Measurements from ENCODE around the gene PABPN1.

The PABPN1 gene

DNA sequence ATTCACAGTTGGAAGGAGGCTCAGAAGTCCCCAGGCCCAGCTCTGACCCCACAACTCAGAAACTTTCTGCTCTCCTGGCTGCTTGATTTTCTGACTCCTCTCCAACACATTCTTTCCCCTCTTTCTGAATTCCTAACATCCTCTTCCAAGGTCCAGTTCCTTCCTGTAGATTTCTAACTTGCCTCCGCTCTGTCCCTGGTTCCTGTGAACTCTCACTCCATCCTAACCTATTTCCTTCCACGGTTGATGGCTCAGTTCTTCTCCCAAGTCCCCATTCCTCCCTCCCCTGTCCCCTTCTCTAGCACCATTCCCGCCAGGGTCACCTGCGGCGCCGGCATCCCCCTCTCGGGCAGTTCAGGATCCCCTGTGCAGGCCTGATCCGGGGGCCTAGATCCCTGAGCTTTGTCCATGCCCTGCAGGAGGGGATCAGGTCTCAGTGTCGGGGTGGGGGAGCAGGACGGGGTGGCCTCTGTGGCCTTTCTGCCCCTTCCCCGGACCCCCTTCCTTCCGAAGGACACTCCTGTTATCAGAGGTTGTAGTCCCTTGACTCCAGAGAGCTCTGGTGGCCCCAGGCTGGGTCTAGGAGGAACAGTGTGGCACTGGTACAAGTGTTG lies 37.4 kb downstream of the PABPN1 start:
- ATAC-seq (ENCODE audit: low read depth) (no peak), DNase-seq (ENCODE audit: low spot score) (peak; percentile 64)
- no peak overlapping the region for H3K4me3 ChIP-seq (ENCODE audit: severe bottlenecking)
- TF ChIP-seq, protein P1, sequence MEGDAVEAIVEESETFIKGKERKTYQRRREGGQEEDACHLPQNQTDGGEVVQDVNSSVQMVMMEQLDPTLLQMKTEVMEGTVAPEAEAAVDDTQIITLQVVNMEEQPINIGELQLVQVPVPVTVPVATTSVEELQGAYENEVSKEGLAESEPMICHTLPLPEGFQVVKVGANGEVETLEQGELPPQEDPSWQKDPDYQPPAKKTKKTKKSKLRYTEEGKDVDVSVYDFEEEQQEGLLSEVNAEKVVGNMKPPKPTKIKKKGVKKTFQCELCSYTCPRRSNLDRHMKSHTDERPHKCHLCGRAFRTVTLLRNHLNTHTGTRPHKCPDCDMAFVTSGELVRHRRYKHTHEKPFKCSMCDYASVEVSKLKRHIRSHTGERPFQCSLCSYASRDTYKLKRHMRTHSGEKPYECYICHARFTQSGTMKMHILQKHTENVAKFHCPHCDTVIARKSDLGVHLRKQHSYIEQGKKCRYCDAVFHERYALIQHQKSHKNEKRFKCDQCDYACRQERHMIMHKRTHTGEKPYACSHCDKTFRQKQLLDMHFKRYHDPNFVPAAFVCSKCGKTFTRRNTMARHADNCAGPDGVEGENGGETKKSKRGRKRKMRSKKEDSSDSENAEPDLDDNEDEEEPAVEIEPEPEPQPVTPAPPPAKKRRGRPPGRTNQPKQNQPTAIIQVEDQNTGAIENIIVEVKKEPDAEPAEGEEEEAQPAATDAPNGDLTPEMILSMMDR (IDR thresholded peaks at IDR 0.05; ENCODE audit: poor library complexity, severe bottlenecking): no peak
- no peaks in the 10 kb centered on the region for H3K27me3 ChIP-seq (ENCODE audit: insufficient read depth, poor library complexity, severe bottlenecking)
- no peaks in the 10 kb centered on the region; the same call in 1 of the 2 replicates for H3K36me3 ChIP-seq (ENCODE audit: low read depth)
- H3K9me3 ChIP-seq (ENCODE audit: severe bottlenecking): no peaks in the 10 kb centered on the region
- no peak overlapping the region for H3K27ac ChIP-seq (ENCODE audit: poor library complexity, severe bottlenecking)
- no peaks in the 10 kb centered on the region for H3K4me1 ChIP-seq (ENCODE audit: insufficient read depth, poor library complexity, severe bottlenecking)

DNA sequence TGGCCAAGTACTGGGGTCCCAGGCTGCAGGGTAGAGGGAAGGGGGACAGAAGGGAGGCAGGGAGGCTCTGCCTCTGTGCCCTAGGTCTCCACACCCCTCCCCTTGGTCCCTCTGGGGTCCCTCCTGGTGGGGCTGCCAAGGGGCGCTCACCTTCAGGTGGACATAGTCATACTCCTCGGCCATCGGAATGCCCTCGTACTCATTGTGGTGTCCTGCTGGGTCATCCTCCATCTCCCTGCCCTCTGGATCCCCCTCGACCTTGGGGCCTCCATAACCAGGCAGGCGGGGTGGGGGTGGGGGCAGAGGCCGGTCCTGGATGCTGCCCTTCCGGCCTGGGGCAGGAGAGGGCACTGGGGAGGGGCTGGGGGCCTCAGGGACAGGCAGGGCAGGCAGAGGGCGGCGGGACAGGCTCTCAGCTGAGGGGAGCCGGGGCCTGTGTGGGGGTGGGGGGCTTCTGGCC lies 37.9 kb downstream of the PABPN1 start:
- Histone ChIP-seq H3K27ac (ENCODE audit: poor library complexity, severe bottlenecking) (no peak overlapping the region), H3K36me3 (ENCODE audit: low read depth) (no peaks in the 10 kb centered on the region; the same call in 1 of the 2 replicates), H3K27me3 (ENCODE audit: insufficient read depth, poor library complexity, severe bottlenecking) (no peaks in the 10 kb centered on the region), H3K4me1 (ENCODE audit: insufficient read depth, poor library complexity, severe bottlenecking) (no peaks in the 10 kb centered on the region), H3K9me3 (ENCODE audit: severe bottlenecking) (no peaks in the 10 kb centered on the region), H3K4me3 (ENCODE audit: severe bottlenecking) (no peak overlapping the region)
- TF ChIP-seq, protein P1 (IDR thresholded peaks at IDR 0.05; ENCODE audit: poor library complexity, severe bottlenecking): no peak
- peak; percentile 44 for DNase-seq (ENCODE audit: low spot score)
- ATAC-seq (ENCODE audit: low read depth): no peak

- Histone ChIP-seq H3K4me1 (ENCODE audit: insufficient read depth, poor library complexity, severe bottlenecking) (no peaks in the 10 kb centered on the region), H3K27ac (ENCODE audit: poor library complexity, severe bottlenecking) (no peak overlapping the region), H3K36me3 (ENCODE audit: low read depth) (no peaks in the 10 kb centered on the region; the same call in 1 of the 2 replicates), H3K4me3 (ENCODE audit: severe bottlenecking) (no peak overlapping the region), H3K27me3 (ENCODE audit: insufficient read depth, poor library complexity, severe bottlenecking) (no peaks in the 10 kb centered on the region), H3K9me3 (ENCODE audit: severe bottlenecking) (no peaks in the 10 kb centered on the region)
- ATAC-seq (ENCODE audit: low read depth) (no peak), DNase-seq (ENCODE audit: low spot score) (peak; percentile 54)
- TF ChIP-seq, protein P1 (IDR thresholded peaks at IDR 0.05; ENCODE audit: poor library complexity, severe bottlenecking): no peak
Measured at GRCh38 chr14:23359722-23360447, 38.6 kb downstream of the PABPN1 start.

- DNase-seq (ENCODE audit: low spot score) (peak; percentile 73), ATAC-seq (ENCODE audit: low read depth) (no peak)
- no peak overlapping the region for H3K4me3 ChIP-seq (ENCODE audit: severe bottlenecking)
- H3K27me3 ChIP-seq (ENCODE audit: insufficient read depth, poor library complexity, severe bottlenecking): no peaks in the 10 kb centered on the region
- H3K9me3 ChIP-seq (ENCODE audit: severe bottlenecking): no peaks in the 10 kb centered on the region
- no peaks in the 10 kb centered on the region for H3K4me1 ChIP-seq (ENCODE audit: insufficient read depth, poor library complexity, severe bottlenecking)
- no peaks in the 10 kb centered on the region; the same call in 1 of the 2 replicates for H3K36me3 ChIP-seq (ENCODE audit: low read depth)
- TF ChIP-seq, protein P1 (IDR thresholded peaks at IDR 0.05; ENCODE audit: poor library complexity, severe bottlenecking): no peak
- H3K27ac ChIP-seq (ENCODE audit: poor library complexity, severe bottlenecking): no peak overlapping the region
Measured at GRCh38 chr14:23360496-23360895, 39.2 kb downstream of the PABPN1 start.

- TF ChIP-seq, protein P1 (IDR thresholded peaks at IDR 0.05; ENCODE audit: poor library complexity, severe bottlenecking): no peak
- Histone ChIP-seq H3K9me3 (ENCODE audit: severe bottlenecking) (no peaks in the 10 kb centered on the region), H3K27ac (ENCODE audit: poor library complexity, severe bottlenecking) (no peak overlapping the region), H3K27me3 (ENCODE audit: insufficient read depth, poor library complexity, severe bottlenecking) (no peaks in the 10 kb centered on the region), H3K4me1 (ENCODE audit: insufficient read depth, poor library complexity, severe bottlenecking) (no peaks in the 10 kb centered on the region), H3K36me3 (ENCODE audit: low read depth) (no peaks in the 10 kb centered on the region; the same call in 1 of the 2 replicates), H3K4me3 (ENCODE audit: severe bottlenecking) (no peak overlapping the region)
- DNase-seq (ENCODE audit: low spot score) (no peak), ATAC-seq (ENCODE audit: low read depth) (no peak)
Measured at GRCh38 chr14:23361320-23361719, 40.1 kb downstream of the PABPN1 start.

Measured in RWPE2 (cell line).